Activated CD8-positive, alpha-beta memory T cell treated with anti-CD3 and anti-CD28 coated beads for 1 hour (primary cell): Measurements from ENCODE around the gene PDSS2.
"Not testable (repeated sequence)": the region's sequence is repeated elsewhere in the genome, so short reads cannot be mapped to it uniquely, and the experiment has no call there.

ENCODE experiments used
- DNase-seq, 2 donors: peaks; one replicate each; pipeline ENCODE4 v3.0.0-alpha.2; 2020; ENCODE audit warnings: low read depth in 1 of 2; ENCODE audit errors: extremely low read depth in 1 of 2

Gene PDSS2

GRCh38 chr6:107230448-107230847 is 228.9 kb downstream of the PDSS2 start:
- DNase-seq, result no peak

GRCh38 chr6:107230024-107230423 is 229.3 kb downstream of the PDSS2 start:
- no peak for DNase-seq

- no peak for DNase-seq
These were observed 230.6 kb downstream of the PDSS2 start for GRCh38 chr6:107228754-107229153.

- no peak for DNase-seq
These were observed 237.8 kb downstream of the PDSS2 start for GRCh38 chr6:107221519-107221918.

- DNase-seq, result no peak
These were observed 239.5 kb downstream of the PDSS2 start for GRCh38 chr6:107219851-107220250.

- DNase-seq, result no peak
These were observed 241.2 kb downstream of the PDSS2 start for GRCh38 chr6:107218142-107218541.

GRCh38 chr6:107217248-107217647 is 242.1 kb downstream of the PDSS2 start:
- DNase-seq, result no peak

- DNase-seq, result no peak
These were observed 243.0 kb downstream of the PDSS2 start for GRCh38 chr6:107216197-107216933.

GRCh38 chr6:107215334-107215733 is 244.0 kb downstream of the PDSS2 start:
- DNase-seq, result no peak

GRCh38 chr6:107214655-107215054 is 244.7 kb downstream of the PDSS2 start:
- no peak for DNase-seq

GRCh38 chr6:107209406-107210305 is 249.7 kb downstream of the PDSS2 start:
- no peak for DNase-seq

- DNase-seq, result no peak
These were observed 252.0 kb downstream of the PDSS2 start for GRCh38 chr6:107207251-107207873.

- no peak for DNase-seq
These were observed 254.0 kb downstream of the PDSS2 start for GRCh38 chr6:107205058-107205998.

- no peak for DNase-seq
These were observed 256.4 kb downstream of the PDSS2 start for GRCh38 chr6:107202876-107203468.

- no peak for DNase-seq
These were observed 260.5 kb downstream of the PDSS2 start for GRCh38 chr6:107198631-107199416.

- no peak for DNase-seq
These were observed 263.2 kb downstream of the PDSS2 start for GRCh38 chr6:107196152-107196551.

- DNase-seq, result not testable (repeated sequence)
These were observed 264.6 kb downstream of the PDSS2 start for GRCh38 chr6:107194723-107195122.

- DNase-seq, result no peak
These were observed 266.5 kb downstream of the PDSS2 start for GRCh38 chr6:107192830-107193229.

- no peak for DNase-seq
These were observed 271.7 kb downstream of the PDSS2 start for GRCh38 chr6:107187630-107188029.
